HepG2 (cell line): Measurements from ENCODE around the gene RAB3IP. TPM values are rescaled to one million over a fixed set of nuclear protein-coding genes. Genes with fewer than 3 reads are reported as not detected.

Experiments used
- AGO1 ChIP-seq: fragments of 200-400 bp; formaldehyde crosslinking; IDR thresholded peaks from 2 replicates; pipeline ENCODE4 v1.6.1; 2017; ENCODE audit warnings: mild to moderate bottlenecking, low read depth, low read length, moderate library complexity; ENCODE audit not compliant: poor library complexity, severe bottlenecking
- MZF1 ChIP-seq: sonication (generic); formaldehyde crosslinking; IDR thresholded peaks from 2 replicates; pipeline ENCODE4 v1.8.1; 2023; ENCODE audit warnings: mild to moderate bottlenecking, missing genetic modification reagents, borderline replicate concordance
- SKIL ChIP-seq: sonication (generic); formaldehyde crosslinking; IDR thresholded peaks from 2 replicates; pipeline ENCODE4 v1.8.0; 2022; ENCODE audit warnings: missing genetic modification reagents, mild to moderate bottlenecking, moderate library complexity, borderline replicate concordance
- SRY ChIP-seq: sonication (generic); formaldehyde crosslinking; IDR thresholded peaks from 2 replicates; pipeline ENCODE4 v1.8.0; 2022; ENCODE audit warnings: mild to moderate bottlenecking, missing genetic modification reagents
- TARDBP ChIP-seq: sonication (generic); formaldehyde crosslinking; IDR thresholded peaks from 2 replicates; pipeline ENCODE4 v1.8.0; 2022; ENCODE audit warnings: mild to moderate bottlenecking, missing genetic modification reagents
- XBP1 ChIP-seq: sonication (generic); formaldehyde crosslinking; IDR thresholded peaks from 2 replicates; pipeline ENCODE4 v1.5.0; 2020; ENCODE audit warnings: missing genetic modification reagents
- ZBTB34 ChIP-seq: sonication (generic); formaldehyde crosslinking; IDR thresholded peaks from 2 replicates; pipeline ENCODE4 v1.8.0; 2022; ENCODE audit warnings: mild to moderate bottlenecking, missing genetic modification reagents
- ZFP36 ChIP-seq: fragments of 150-350 bp; IDR thresholded peaks from 2 replicates; pipeline ENCODE4 v1.6.1; 2018; ENCODE audit warnings: borderline replicate concordance, low read length, low read depth; ENCODE audit not compliant: partially characterized antibody
- ZNF143 ChIP-seq: sonication (generic); formaldehyde crosslinking; IDR thresholded peaks from 2 replicates; pipeline ENCODE4 v1.4.0; 2020; ENCODE audit warnings: missing genetic modification reagents
- ZNF296 ChIP-seq: sonication (generic); formaldehyde crosslinking; conservative IDR thresholded peaks from 2 replicates; pipeline ENCODE4 v1.5.0; 2020; ENCODE audit warnings: mild to moderate bottlenecking, missing genetic modification reagents
- ZNF567 ChIP-seq: sonication (generic); formaldehyde crosslinking; IDR thresholded peaks from 2 replicates; pipeline ENCODE4 v1.8.1; 2023; ENCODE audit warnings: mild to moderate bottlenecking, missing genetic modification reagents, borderline replicate concordance
- ZNF609 ChIP-seq: sonication (generic); formaldehyde crosslinking; IDR thresholded peaks from 2 replicates; pipeline ENCODE4 v1.4.0; 2020; ENCODE audit warnings: mild to moderate bottlenecking, missing genetic modification reagents, borderline replicate concordance
- ZNF619 ChIP-seq: sonication (generic); formaldehyde crosslinking; IDR thresholded peaks from 2 replicates; pipeline ENCODE4 v1.4.0; 2020; ENCODE audit warnings: mild to moderate bottlenecking, missing genetic modification reagents
- polyA plus RNA-seq, 8 experiments: library from polyadenylated mRNA; depleted of rRNA in 3 of 8; stranded (reverse) in 7 of 8; unstranded in 1 of 8; fragments of >200 nt; fragmentation: Illumina TruSeq in 4 of 8; extraction: Trizol in 4 of 8; gene quantifications; 2 replicates each; pipeline versions ENCODE4 v1.2.1 to v1.2.3, GENCODE V29; 2011 to 2016; ENCODE audit warnings: low read depth in 4 of 8, missing spikeins in 1 of 8, mixed read lengths in 1 of 8; ENCODE audit not compliant: insufficient read depth in 1 of 8
- total RNA-seq, 5 experiments: library from RNA; depleted of rRNA; stranded (reverse); fragments of >200 nt; fragmentation: Illumina TruSeq; extraction: Trizol; gene quantifications; 2 replicates each; pipeline ENCODE4 v1.2.3, GENCODE V29; 2016; ENCODE audit warnings: low read depth in 1 of 5
- TF ChIP-seq, protein P1 (sequence below): IDR thresholded peaks from 2 replicates; pipeline ENCODE4 v1.6.1; 2012; ENCODE audit warnings: low read length, improper control_type of control experiment

RAB3IP gene
- total and polyA plus RNA-seq, 2 of the 13 experiments (the other 11 are each of a cell fraction or from before 2014, with no cell fraction given), result 33.6 to 41.1 TPM

- TF ChIP-seq, protein P1, sequence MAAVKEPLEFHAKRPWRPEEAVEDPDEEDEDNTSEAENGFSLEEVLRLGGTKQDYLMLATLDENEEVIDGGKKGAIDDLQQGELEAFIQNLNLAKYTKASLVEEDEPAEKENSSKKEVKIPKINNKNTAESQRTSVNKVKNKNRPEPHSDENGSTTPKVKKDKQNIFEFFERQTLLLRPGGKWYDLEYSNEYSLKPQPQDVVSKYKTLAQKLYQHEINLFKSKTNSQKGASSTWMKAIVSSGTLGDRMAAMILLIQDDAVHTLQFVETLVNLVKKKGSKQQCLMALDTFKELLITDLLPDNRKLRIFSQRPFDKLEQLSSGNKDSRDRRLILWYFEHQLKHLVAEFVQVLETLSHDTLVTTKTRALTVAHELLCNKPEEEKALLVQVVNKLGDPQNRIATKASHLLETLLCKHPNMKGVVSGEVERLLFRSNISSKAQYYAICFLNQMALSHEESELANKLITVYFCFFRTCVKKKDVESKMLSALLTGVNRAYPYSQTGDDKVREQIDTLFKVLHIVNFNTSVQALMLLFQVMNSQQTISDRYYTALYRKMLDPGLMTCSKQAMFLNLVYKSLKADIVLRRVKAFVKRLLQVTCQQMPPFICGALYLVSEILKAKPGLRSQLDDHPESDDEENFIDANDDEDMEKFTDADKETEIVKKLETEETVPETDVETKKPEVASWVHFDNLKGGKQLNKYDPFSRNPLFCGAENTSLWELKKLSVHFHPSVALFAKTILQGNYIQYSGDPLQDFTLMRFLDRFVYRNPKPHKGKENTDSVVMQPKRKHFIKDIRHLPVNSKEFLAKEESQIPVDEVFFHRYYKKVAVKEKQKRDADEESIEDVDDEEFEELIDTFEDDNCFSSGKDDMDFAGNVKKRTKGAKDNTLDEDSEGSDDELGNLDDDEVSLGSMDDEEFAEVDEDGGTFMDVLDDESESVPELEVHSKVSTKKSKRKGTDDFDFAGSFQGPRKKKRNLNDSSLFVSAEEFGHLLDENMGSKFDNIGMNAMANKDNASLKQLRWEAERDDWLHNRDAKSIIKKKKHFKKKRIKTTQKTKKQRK, result no peak
- TF ChIP-seq ZFP36 (no peak), SRY (CRISPR knock-in tag) (0 out of 2 replicates have a peak, but pooled peaks have one; percentile 56), ZNF619 (CRISPR knock-in tag) (no peak), XBP1 (CRISPR knock-in tag) (no peak), ZNF567 (no peak), ZNF296 (CRISPR knock-in tag) (no peak), ZNF609 (CRISPR knock-in tag) (no peak), MZF1 (CRISPR knock-in tag) (no peak), TARDBP (CRISPR knock-in tag) (no peak), AGO1 (no peak), ZNF143 (CRISPR knock-in tag) (no peak), ZBTB34 (CRISPR knock-in tag) (no peak), SKIL (no peak)
Measured at GRCh38 chr12:69739287-69740191, 879 bp downstream of the RAB3IP start (continued).
